ENCODE measurements around the gene CLOCK. TPM values are rescaled to one million over a fixed set of nuclear protein-coding genes. Genes with fewer than 3 reads are reported as not detected.

The CLOCK gene
- total RNA-seq, 4 donors from 2014 or later: 24.5 to 42.6 (median 34.8) TPM

DNA sequence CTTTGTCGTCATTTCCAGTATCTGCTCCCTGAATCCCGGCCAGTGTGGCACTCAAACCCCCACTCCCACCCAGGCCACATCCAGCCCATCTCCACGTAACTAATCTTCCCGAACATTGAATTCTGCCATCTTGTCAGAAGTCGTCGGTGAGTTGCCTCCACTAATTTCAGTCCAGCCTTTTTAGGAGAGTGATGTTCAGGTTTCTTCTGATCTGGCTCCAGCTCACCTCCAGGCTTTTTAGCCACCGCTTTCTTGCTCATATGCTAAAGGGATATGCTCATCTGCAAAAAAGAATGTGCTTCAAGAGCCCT, 149.6 kb downstream of the CLOCK start:
- intact Hi-C loops (cut with DNase I): loop anchor here (5.0 kb wide), 1 partner anchor 150 kb away; the partner anchor contains the start of gene CLOCK
- peak overlapping the region; percentile 94 to 100 (median 100) for H3K27ac ChIP-seq (replicated peaks in 1 of 4)
- no peaks in the 10 kb centered on the region for H3K9me3 ChIP-seq
- no peaks in the 10 kb centered on the region for H3K27me3 ChIP-seq
- TF ChIP-seq EP300 (IDR thresholded peaks at IDR 0.05) (no peak), POLR2A (IDR thresholded peaks at IDR 0.05; ENCODE audit: low read depth) (no peak), POLR2AphosphoS5 (IDR thresholded peaks at IDR 0.05) (no peak), CTCF (IDR thresholded peaks at IDR 0.05) (no peak)
- WGBS: 17% methylated on average over 7 of the region's 7 CpGs
- peak overlapping the region; percentile 88 to 100 (median 96) for H3K4me3 ChIP-seq
- H3K4me1 ChIP-seq: peaks cover 27 to 53% (median 50%) of the 10 kb centered on the region in 4 donors
- H3K36me3 ChIP-seq: peaks cover 0 to 12% (median 5%) of the 10 kb centered on the region in 4 donors
- DNase-seq (ENCODE audit: extremely low spot score): no peak

DNA sequence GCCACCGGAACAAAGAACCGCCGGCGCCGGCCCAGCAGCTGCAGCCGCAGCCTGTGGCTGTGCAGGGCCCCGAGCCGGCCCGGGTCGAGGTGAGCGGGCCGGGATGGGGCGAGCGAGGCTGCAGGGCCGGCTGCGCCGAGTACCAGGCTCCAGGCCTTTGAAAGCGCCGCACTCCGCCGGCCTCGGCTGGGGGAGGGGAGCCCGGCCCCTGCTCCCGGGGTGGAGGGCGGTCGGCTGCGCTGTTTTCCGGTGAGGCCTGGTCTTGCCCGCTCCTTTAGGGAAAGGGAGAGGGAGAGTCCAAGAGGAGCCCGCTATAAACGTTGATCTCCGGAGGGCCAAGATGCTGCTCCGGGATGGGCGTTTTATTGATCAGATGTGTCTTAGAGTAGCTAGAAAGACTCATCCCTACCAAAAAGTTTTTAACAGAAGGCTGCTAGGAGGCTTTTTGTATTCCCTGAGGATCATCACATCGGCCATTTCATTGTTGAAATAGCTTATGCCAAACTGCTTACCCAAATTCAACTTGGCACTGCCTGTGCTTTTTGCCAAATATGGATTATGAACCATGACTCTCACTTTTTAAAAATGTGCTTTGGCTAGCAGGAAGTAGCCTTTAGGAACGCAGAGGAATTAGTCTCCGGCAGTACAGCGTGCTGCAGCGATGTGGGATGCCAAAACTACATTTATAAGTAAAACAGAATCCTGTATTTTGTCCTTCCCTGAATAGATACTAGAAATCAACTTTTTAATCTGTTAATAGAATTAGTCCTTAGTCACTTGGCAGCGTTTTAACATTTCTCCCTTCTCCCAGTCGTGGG, 150.2 kb downstream of the CLOCK start:
- no peak for DNase-seq (ENCODE audit: extremely low spot score)

GRCh38 chr4:55395529-55396307, 151.0 kb downstream of the CLOCK start, which contains the start of gene TMEM165:
TSS of gene TMEM165 (plus strand) at chr4:55395957. CDS start at chr4:55396190, 233 bp downstream.
- peaks cover 25 to 41% (median 39%) of the 10 kb centered on the region in 4 donors for H3K4me1 ChIP-seq
- H3K27me3 ChIP-seq: no peaks in the 10 kb centered on the region
- TF ChIP-seq CTCF (IDR thresholded peaks at IDR 0.05) (peak in 1 of 3 experiments; percentile 17), EP300 (IDR thresholded peaks at IDR 0.05) (no peak), POLR2A (IDR thresholded peaks at IDR 0.05; ENCODE audit: low read depth) (peak; percentile 97), POLR2AphosphoS5 (IDR thresholded peaks at IDR 0.05) (peak; percentile 97 to 98)
- peak; percentile 96 for DNase-seq (ENCODE audit: extremely low spot score)
- 0% methylated on average over 25 of the region's 95 CpGs for WGBS
- no peaks in the 10 kb centered on the region for H3K9me3 ChIP-seq
- intact Hi-C loops (cut with DNase I): loop anchor here (2.0 to 5.0 kb wide), 2 partner anchors 49 to 152 kb away; partner anchors contain the start of genes CLOCK and SRD5A3
- peaks cover 0 to 2% (median 0%) of the 10 kb centered on the region in 4 donors for H3K36me3 ChIP-seq
- H3K27ac ChIP-seq (replicated peaks in 1 of 4): peak within 1 kb of the TSS; percentile 94 to 100 (median 100)
- peak within 1 kb of the TSS; percentile 88 to 100 (median 96) for H3K4me3 ChIP-seq

More for the DNA sequence above, 150.2 kb downstream of the CLOCK start:
- Histone ChIP-seq H3K4me3 (peak overlapping the region; percentile 88 to 100 (median 96)), H3K36me3 (peaks cover 0 to 8% (median 3%) of the 10 kb centered on the region in 4 donors), H3K27me3 (no peaks in the 10 kb centered on the region), H3K4me1 (peaks cover 27 to 49% (median 47%) of the 10 kb centered on the region in 4 donors), H3K27ac (replicated peaks in 1 of 4) (peak overlapping the region; percentile 94 to 100 (median 100)), H3K9me3 (no peaks in the 10 kb centered on the region)
- TF ChIP-seq CTCF (IDR thresholded peaks at IDR 0.05) (no peak), POLR2A (IDR thresholded peaks at IDR 0.05; ENCODE audit: low read depth) (no peak), POLR2AphosphoS5 (IDR thresholded peaks at IDR 0.05) (peak in 1 of 2 donors; percentile 67)
- intact Hi-C loops (cut with DNase I): loop anchor here (5.0 kb wide), 1 partner anchor 151 kb away; the partner anchor contains the start of gene CLOCK
- 0% methylated on average over 23 of the region's 41 CpGs for WGBS

DNA sequence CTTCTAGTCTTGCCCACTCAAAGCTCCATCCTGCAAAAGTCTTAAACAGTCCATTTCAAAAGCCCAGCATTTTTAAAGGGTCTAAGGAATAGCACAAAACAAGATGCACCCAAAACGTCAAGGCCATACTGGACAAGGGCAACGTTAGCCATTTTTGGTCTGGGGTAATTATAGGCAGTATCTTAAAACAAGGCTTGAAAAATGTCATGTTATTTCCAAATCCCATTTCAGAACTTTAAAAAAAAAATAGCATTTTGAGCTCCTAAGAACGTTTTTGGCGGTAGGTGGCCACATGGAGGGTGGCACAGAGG, 151.5 kb downstream of the CLOCK start:
- DNase-seq (ENCODE audit: extremely low spot score): no peak
- H3K9me3 ChIP-seq: no peaks in the 10 kb centered on the region
- peaks cover 21 to 36% (median 36%) of the 10 kb centered on the region in 4 donors for H3K4me1 ChIP-seq
- peak overlapping the region; percentile 94 to 100 (median 100) for H3K27ac ChIP-seq (replicated peaks in 1 of 4)
- intact Hi-C loops (cut with DNase I): loop anchor here (2.0 to 5.0 kb wide), 2 partner anchors 48 to 152 kb away; partner anchors contain the start of genes CLOCK and SRD5A3
- H3K36me3 ChIP-seq: no peaks in the 10 kb centered on the region
- peak overlapping the region; percentile 88 to 100 (median 96) for H3K4me3 ChIP-seq
- 1% methylated on average over 4 of the region's 4 CpGs for WGBS
- no peaks in the 10 kb centered on the region for H3K27me3 ChIP-seq
- TF ChIP-seq POLR2A (IDR thresholded peaks at IDR 0.05; ENCODE audit: low read depth) (no peak), CTCF (IDR thresholded peaks at IDR 0.05) (peak in 2 of 3 experiments; percentile 15 to 18), POLR2AphosphoS5 (IDR thresholded peaks at IDR 0.05) (no peak), EP300 (IDR thresholded peaks at IDR 0.05) (no peak)

All from esophagus muscularis mucosa (tissue), 4 donors.